ENCODE measurements around the gene SLC24A1. TPM values are rescaled to one million over a fixed set of nuclear protein-coding genes. Genes with fewer than 3 reads are reported as not detected.

SLC24A1 gene
- total RNA-seq, 1 experiment from 2014 or later: 3.0 TPM

GRCh38 chr15:65603559-65603958 is 18.2 kb upstream of the SLC24A1 start:
- Histone ChIP-seq H3K4me3 (ENCODE audit: low read length) (no peak overlapping the region), H3K9me3 (ENCODE audit: low read length) (no peaks in the 10 kb centered on the region), H3K4me2 (ENCODE audit: low read length) (no peak overlapping the region), H3K4me1 (ENCODE audit: insufficient read depth, low read length) (peaks cover 4% of the 10 kb centered on the region; the same call in 1 of the 2 replicates), H3K27me3 (ENCODE audit: low read length) (no peaks in the 10 kb centered on the region), H3F3A (ENCODE audit: low read length, unreplicated experiment) (no peaks in the 10 kb centered on the region), H3K36me3 (ENCODE audit: low read depth, low read length) (peaks cover 16% of the 10 kb centered on the region; the same call in 1 of the 2 replicates), H3K79me2 (ENCODE audit: low read length) (peaks cover 13% of the 10 kb centered on the region), H4K20me1 (ENCODE audit: low read length) (no peaks in the 10 kb centered on the region), H3K9ac (ENCODE audit: low read length) (no peak overlapping the region), H2AFZ (ENCODE audit: low read length) (no peak overlapping the region), H3K9me2 (replicated peaks; ENCODE audit: low read length) (no peaks in the 10 kb centered on the region), H3K27ac (ENCODE audit: low read length) (no peak overlapping the region)
- DNase-seq (no peak), ATAC-seq (no peak)
- TF ChIP-seq EZH2phosphoT487 (IDR thresholded peaks at IDR 0.05; ENCODE audit: borderline replicate concordance, low read length): no peak
- no peak for TF ChIP-seq EZH2 (IDR thresholded peaks at IDR 0.05; ENCODE audit: low read length, unreplicated experiment)
- TF ChIP-seq, protein P1, sequence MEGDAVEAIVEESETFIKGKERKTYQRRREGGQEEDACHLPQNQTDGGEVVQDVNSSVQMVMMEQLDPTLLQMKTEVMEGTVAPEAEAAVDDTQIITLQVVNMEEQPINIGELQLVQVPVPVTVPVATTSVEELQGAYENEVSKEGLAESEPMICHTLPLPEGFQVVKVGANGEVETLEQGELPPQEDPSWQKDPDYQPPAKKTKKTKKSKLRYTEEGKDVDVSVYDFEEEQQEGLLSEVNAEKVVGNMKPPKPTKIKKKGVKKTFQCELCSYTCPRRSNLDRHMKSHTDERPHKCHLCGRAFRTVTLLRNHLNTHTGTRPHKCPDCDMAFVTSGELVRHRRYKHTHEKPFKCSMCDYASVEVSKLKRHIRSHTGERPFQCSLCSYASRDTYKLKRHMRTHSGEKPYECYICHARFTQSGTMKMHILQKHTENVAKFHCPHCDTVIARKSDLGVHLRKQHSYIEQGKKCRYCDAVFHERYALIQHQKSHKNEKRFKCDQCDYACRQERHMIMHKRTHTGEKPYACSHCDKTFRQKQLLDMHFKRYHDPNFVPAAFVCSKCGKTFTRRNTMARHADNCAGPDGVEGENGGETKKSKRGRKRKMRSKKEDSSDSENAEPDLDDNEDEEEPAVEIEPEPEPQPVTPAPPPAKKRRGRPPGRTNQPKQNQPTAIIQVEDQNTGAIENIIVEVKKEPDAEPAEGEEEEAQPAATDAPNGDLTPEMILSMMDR (conservative IDR thresholded peaks at IDR 0.05; ENCODE audit: low read depth, low read length): no peak
- intact Hi-C loops (cut with micrococcal nuclease): no loop called here
- BruUV-seq (replicated peaks): no TSS peak
- ChIA-PET CTCF (no interaction called here), POLR2A (ENCODE audit: unreplicated experiment) (no interaction called here)

- CTCF ChIA-PET: interaction anchor here (0.6 to 1.0 kb wide), 3 partner anchors 15 to 258 kb away, joined by 3 to 5 read pairs (median 3); partner anchors contain the start of gene RAB11A
- H3K4me2 ChIP-seq (ENCODE audit: low read length): peak within 1 kb of the TSS; percentile 95
- H2AFZ ChIP-seq (ENCODE audit: low read length): peak within 1 kb of the TSS; percentile 99
- H3K9ac ChIP-seq (ENCODE audit: low read length): peak within 1 kb of the TSS; percentile 98
- peak within 1 kb of the TSS; percentile 85 for H3K4me3 ChIP-seq (ENCODE audit: low read length)
- TF ChIP-seq EZH2phosphoT487 (IDR thresholded peaks at IDR 0.05; ENCODE audit: borderline replicate concordance, low read length) (no peak), EZH2 (IDR thresholded peaks at IDR 0.05; ENCODE audit: low read length, unreplicated experiment) (no peak)
- TF ChIP-seq, protein P1 (conservative IDR thresholded peaks at IDR 0.05; ENCODE audit: low read depth, low read length): peak; percentile 56
- peaks cover 36% of the 10 kb centered on the region for H3K79me2 ChIP-seq (ENCODE audit: low read length)
- ATAC-seq: peak; percentile 100
- H3K36me3 ChIP-seq (ENCODE audit: low read depth, low read length): no peaks in the 10 kb centered on the region
- BruUV-seq (replicated peaks): no TSS peak
- POLR2A ChIA-PET (ENCODE audit: unreplicated experiment): interaction anchor here (0.5 to 0.7 kb wide), 3 partner anchors 11 to 650 kb away, joined by 3 to 7 read pairs (median 5); no protein-coding TSS in a partner anchor
- H3K4me1 ChIP-seq (ENCODE audit: insufficient read depth, low read length): peaks cover 16% of the 10 kb centered on the region
- H4K20me1 ChIP-seq (ENCODE audit: low read length): no peaks in the 10 kb centered on the region
- intact Hi-C loops (cut with micrococcal nuclease): no loop called here
- H3K27me3 ChIP-seq (ENCODE audit: low read length): no peaks in the 10 kb centered on the region
- peak within 1 kb of the TSS; percentile 68 for H3K27ac ChIP-seq (ENCODE audit: low read length)
- peak; percentile 94 for DNase-seq
- no peaks in the 10 kb centered on the region for H3K9me2 ChIP-seq (replicated peaks; ENCODE audit: low read length)
- H3F3A ChIP-seq (ENCODE audit: low read length, unreplicated experiment): no peaks in the 10 kb centered on the region
- no peaks in the 10 kb centered on the region for H3K9me3 ChIP-seq (ENCODE audit: low read length)
Observed at GRCh38 chr15:65610871-65611718, 10.6 kb upstream of the SLC24A1 start, which contains the start of gene INTS14. INTS14 (minus strand) TSS chr15:65611131; CDS start chr15:65607380, 3,751 bp downstream.

Measured in PC-3 (cell line).